Mesenchymal stem cell (in vitro differentiated cells and primary cell): ENCODE results near the gene LRRC17.
A peak's percentile ranks its signal among the peaks of the same experiment; 100 is the strongest.

Experiments used
- DNase-seq: peaks from one replicate; pipeline ENCODE4 v3.0.0-alpha.2; 2013
- H2AFZ ChIP-seq: one replicate; pipeline ENCODE4 v1.6.1; 2013; ENCODE audit warnings: low read depth, mild to moderate bottlenecking, control low read depth, inconsistent platforms, low read length, moderate library complexity
- H2AK5ac ChIP-seq: 2 replicates; pipeline ENCODE4 v1.6.1; 2013; ENCODE audit warnings: low read length, moderate library complexity, mild to moderate bottlenecking, inconsistent platforms; ENCODE audit not compliant: severe bottlenecking
- H2BK120ac ChIP-seq: one replicate; pipeline ENCODE4 v1.6.1; 2013; ENCODE audit warnings: low read depth, mild to moderate bottlenecking, inconsistent platforms, low read length, moderate library complexity
- H2BK12ac ChIP-seq, 2 experiments: one replicate each; pipeline ENCODE4 v1.6.1; 2013; ENCODE audit warnings: inconsistent platforms in 2 of 2, low read length in 2 of 2, mild to moderate bottlenecking in 2 of 2, moderate library complexity in 2 of 2, control low read depth in 1 of 2
- H2BK15ac ChIP-seq: one replicate; pipeline ENCODE4 v1.6.1; 2013; ENCODE audit warnings: mild to moderate bottlenecking, low read depth, inconsistent platforms; ENCODE audit not compliant: poor library complexity, severe bottlenecking
- H2BK5ac ChIP-seq: 2 replicates; pipeline ENCODE4 v1.6.1; 2013; ENCODE audit warnings: low read depth, mild to moderate bottlenecking, low read length, control low read depth, inconsistent platforms; ENCODE audit not compliant: poor library complexity, severe bottlenecking
- H3K14ac ChIP-seq, 2 experiments: one replicate each; pipeline ENCODE4 v1.6.1; 2013; ENCODE audit warnings: inconsistent platforms in 2 of 2, low read length in 2 of 2, control low read depth in 1 of 2, mild to moderate bottlenecking in 1 of 2, moderate library complexity in 1 of 2
- H3K18ac ChIP-seq, 2 experiments: one replicate each; pipeline ENCODE4 v1.6.1; 2013; ENCODE audit warnings: inconsistent platforms in 2 of 2, low read length in 2 of 2, control low read depth in 1 of 2, low read depth in 1 of 2, mild to moderate bottlenecking in 1 of 2
- H3K23ac ChIP-seq, 2 experiments: one replicate each; pipeline ENCODE4 v1.6.1; 2013; ENCODE audit warnings: inconsistent platforms in 2 of 2, low read length in 2 of 2, mild to moderate bottlenecking in 2 of 2, moderate library complexity in 2 of 2, control low read depth in 1 of 2
- H3K27ac ChIP-seq: 2 replicates; pipeline ENCODE4 v1.5.1; 2013; ENCODE audit warnings: mild to moderate bottlenecking, moderate library complexity, low read length, control low read depth, inconsistent platforms; ENCODE audit not compliant: poor library complexity, severe bottlenecking
- H3K27me3 ChIP-seq, 2 experiments: 2 replicates each; pipeline versions ENCODE4 v1.6.1 to v1.7.0; 2013; ENCODE audit warnings: low read length in 2 of 2, mild to moderate bottlenecking in 2 of 2, moderate library complexity in 2 of 2, control low read depth in 1 of 2, inconsistent platforms in 1 of 2; ENCODE audit not compliant: control insufficient read depth in 1 of 2, insufficient read depth in 1 of 2
- H3K36me3 ChIP-seq, 2 experiments: 2 replicates each; pipeline versions ENCODE4 v1.6.1 to v1.7.0; 2013; ENCODE audit warnings: low read length in 2 of 2, control low read depth in 1 of 2, inconsistent platforms in 1 of 2, low read depth in 1 of 2, mild to moderate bottlenecking in 1 of 2; ENCODE audit not compliant: insufficient read depth in 2 of 2, control insufficient read depth in 1 of 2
- H3K4ac ChIP-seq, 2 experiments: one replicate each; pipeline ENCODE4 v1.6.1; 2013; ENCODE audit warnings: inconsistent platforms in 2 of 2, low read length in 2 of 2, mild to moderate bottlenecking in 2 of 2, moderate library complexity in 2 of 2, control low read depth in 1 of 2, low read depth in 1 of 2
- H3K4me1 ChIP-seq: 2 replicates; pipeline ENCODE4 v1.6.1; 2013; ENCODE audit warnings: low read depth, low read length, control low read depth; ENCODE audit not compliant: control insufficient read depth, insufficient read depth
- H3K4me2 ChIP-seq: 2 replicates; pipeline ENCODE4 v1.6.1; 2013; ENCODE audit warnings: low read length, mild to moderate bottlenecking, inconsistent platforms; ENCODE audit not compliant: poor library complexity, severe bottlenecking
- H3K4me3 ChIP-seq, 2 experiments: 2 replicates each; pipeline versions ENCODE4 v1.5.1 to v1.7.0; 2013; ENCODE audit warnings: low read length in 2 of 2, mild to moderate bottlenecking in 2 of 2, control low read depth in 1 of 2, low read depth in 1 of 2; ENCODE audit not compliant: insufficient read depth in 1 of 2
- H3K79me1 ChIP-seq: replicated peaks from 2 replicates; pipeline ENCODE4 v1.6.1; 2013; ENCODE audit warnings: mild to moderate bottlenecking, control low read depth, low read length, inconsistent platforms; ENCODE audit not compliant: poor library complexity, severe bottlenecking
- H3K9ac ChIP-seq: 2 replicates; pipeline ENCODE4 v1.7.0; 2013; ENCODE audit warnings: mild to moderate bottlenecking, low read length, moderate library complexity
- H3K9me3 ChIP-seq: 2 replicates; pipeline ENCODE4 v1.7.0; 2013; ENCODE audit warnings: mild to moderate bottlenecking, low read length; ENCODE audit not compliant: control insufficient read depth
- H4K8ac ChIP-seq: one replicate; pipeline ENCODE4 v1.6.1; 2013; ENCODE audit warnings: inconsistent platforms, mild to moderate bottlenecking, low read length, moderate library complexity
- H4K91ac ChIP-seq: one replicate; pipeline ENCODE4 v1.6.1; 2013; ENCODE audit warnings: mild to moderate bottlenecking, low read length, inconsistent platforms
- WGBS: methylation state at CpG from one replicate; pipeline ENCODE4 v1.1.7; 2013; ENCODE audit warnings: mixed read lengths; 5-methylcytosine and 5-hydroxymethylcytosine counted together

Gene LRRC17

GRCh38 chr7:102875700-102876295, 37.0 kb upstream of the LRRC17 start:
- Histone ChIP-seq H3K4me3 (no peak overlapping the region), H3K79me1 (no peaks in the 10 kb centered on the region), H2BK15ac (no peak overlapping the region), H3K4me2 (no peak overlapping the region), H3K27me3 (no peaks in the 10 kb centered on the region), H2BK12ac (peak overlapping the region; percentile 6 to 95), H2AFZ (no peak overlapping the region), H3K14ac (no peak overlapping the region), H3K27ac (peak overlapping the region; percentile 97), H2BK5ac (peak overlapping the region; percentile 99), H3K9me3 (no peaks in the 10 kb centered on the region), H3K18ac (peak overlapping the region; percentile 16 to 72), H3K36me3 (no peaks in the 10 kb centered on the region), H4K8ac (peak overlapping the region; percentile 78), H2AK5ac (peak overlapping the region; percentile 75), H3K4ac (peak overlapping the region in 1 of 2 experiments; percentile 24), H3K4me1 (peaks cover 4% of the 10 kb centered on the region), H2BK120ac (peak overlapping the region; percentile 86), H3K23ac (no peak overlapping the region), H3K9ac (no peak overlapping the region), H4K91ac (peak overlapping the region; percentile 62)
- 33% methylated on average over 3 of the region's 3 CpGs for WGBS
- peak; percentile 99 for DNase-seq

GRCh38 chr7:102883098-102883860, 29.5 kb upstream of the LRRC17 start:
- peaks cover 0 to 4% of the 10 kb centered on the region in 2 experiments for H3K36me3 ChIP-seq
- no peak overlapping the region for H3K14ac ChIP-seq
- WGBS = 70% methylated on average over 4 of the region's 6 CpGs
- H4K8ac ChIP-seq = no peak overlapping the region
- H2BK5ac ChIP-seq = no peak overlapping the region
- H3K4me2 ChIP-seq = no peak overlapping the region
- DNase-seq = peak; percentile 51
- H2AFZ ChIP-seq = no peak overlapping the region
- peaks cover 3% of the 10 kb centered on the region for H3K79me1 ChIP-seq
- H3K18ac ChIP-seq = no peak overlapping the region
- no peak overlapping the region for H4K91ac ChIP-seq
- no peaks in the 10 kb centered on the region for H3K9me3 ChIP-seq
- no peak overlapping the region for H3K4me3 ChIP-seq
- no peak overlapping the region for H3K9ac ChIP-seq
- no peak overlapping the region for H2BK15ac ChIP-seq
- peak overlapping the region; percentile 32 for H3K27ac ChIP-seq
- H3K23ac ChIP-seq = no peak overlapping the region
- H3K4ac ChIP-seq = no peak overlapping the region
- H2BK120ac ChIP-seq = no peak overlapping the region
- no peaks in the 10 kb centered on the region for H3K4me1 ChIP-seq
- no peak overlapping the region for H2AK5ac ChIP-seq
- H3K27me3 ChIP-seq = no peaks in the 10 kb centered on the region
- H2BK12ac ChIP-seq = no peak overlapping the region

DNA sequence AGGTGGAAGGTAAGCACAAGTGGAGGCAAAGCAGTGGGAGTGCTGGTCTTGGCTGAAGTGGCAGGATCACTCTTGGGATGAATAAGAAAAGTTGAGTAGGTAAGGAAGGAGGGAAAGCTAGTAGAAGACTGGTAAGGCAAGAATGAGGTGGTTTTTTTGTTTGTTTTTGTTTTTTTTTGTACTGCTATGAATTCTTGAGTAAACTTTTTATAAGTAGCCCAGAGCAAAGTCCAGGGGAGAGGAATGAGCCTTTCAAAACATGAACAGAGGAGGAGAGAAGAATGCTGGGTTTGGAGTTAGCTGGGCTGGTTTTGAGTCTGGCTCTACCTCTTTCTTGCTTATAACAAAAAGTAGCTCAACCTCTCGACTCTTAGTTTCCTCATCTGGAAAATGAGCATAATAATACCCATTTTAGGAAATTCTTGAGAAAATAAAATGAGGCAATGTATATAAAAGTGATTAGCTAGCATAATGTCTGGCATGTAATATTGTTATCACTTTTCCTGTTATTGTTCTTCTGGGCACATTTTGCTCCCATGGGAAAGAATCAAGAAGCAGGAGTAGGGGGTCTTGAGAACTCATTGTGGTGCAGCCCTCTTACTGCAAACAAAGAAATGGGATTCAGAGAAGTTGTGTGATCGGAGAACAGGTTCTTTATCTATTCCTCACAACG, 24.1 kb upstream of the LRRC17 start:
- Histone ChIP-seq H3K27ac (no peak overlapping the region), H3K4me2 (no peak overlapping the region), H3K14ac (no peak overlapping the region), H3K9ac (no peak overlapping the region), H2AFZ (no peak overlapping the region), H3K9me3 (no peaks in the 10 kb centered on the region), H2BK5ac (no peak overlapping the region), H3K23ac (no peak overlapping the region), H4K91ac (no peak overlapping the region), H3K4ac (no peak overlapping the region), H4K8ac (no peak overlapping the region), H3K18ac (no peak overlapping the region), H2AK5ac (no peak overlapping the region), H2BK120ac (no peak overlapping the region), H2BK12ac (peak overlapping the region in 1 of 2 experiments; percentile 31), H3K27me3 (no peaks in the 10 kb centered on the region), H3K4me3 (no peak overlapping the region), H3K36me3 (no peaks in the 10 kb centered on the region), H2BK15ac (no peak overlapping the region), H3K4me1 (peaks cover 2% of the 10 kb centered on the region), H3K79me1 (peaks cover 1% of the 10 kb centered on the region)
- DNase-seq = no peak
- 100% methylated on average over 2 of the region's 3 CpGs for WGBS

DNA sequence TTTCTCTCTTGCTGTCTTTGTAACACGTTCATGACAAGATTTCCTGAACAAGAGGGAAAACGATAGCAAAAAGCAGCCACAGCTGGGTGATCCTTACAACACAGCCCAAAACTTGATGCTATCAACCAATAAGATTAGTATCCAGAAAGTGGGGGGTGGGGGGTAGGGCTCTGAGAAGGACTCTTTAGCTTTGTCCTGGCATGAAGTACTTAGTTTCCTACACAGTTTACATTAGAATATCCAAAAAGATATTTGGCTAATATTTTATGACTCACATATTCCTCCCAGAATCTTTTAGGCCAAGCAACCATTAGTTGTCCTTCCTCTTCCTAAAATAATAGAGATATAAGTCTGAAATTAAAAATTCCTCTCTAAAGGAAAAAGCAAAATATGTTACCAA, 22.9 kb upstream of the LRRC17 start:
- no peak overlapping the region for H2BK12ac ChIP-seq
- H3K9ac ChIP-seq = peak overlapping the region; percentile 0
- H3K27ac ChIP-seq = no peak overlapping the region
- H3K9me3 ChIP-seq = no peaks in the 10 kb centered on the region
- H3K23ac ChIP-seq = no peak overlapping the region
- no peak overlapping the region for H3K4me3 ChIP-seq
- H2AFZ ChIP-seq = no peak overlapping the region
- H3K4ac ChIP-seq = no peak overlapping the region
- no peak overlapping the region for H4K8ac ChIP-seq
- H3K27me3 ChIP-seq = no peaks in the 10 kb centered on the region
- H2BK120ac ChIP-seq = no peak overlapping the region
- no peak for DNase-seq
- H3K4me1 ChIP-seq = peaks cover 2% of the 10 kb centered on the region
- H3K36me3 ChIP-seq = no peaks in the 10 kb centered on the region
- H4K91ac ChIP-seq = no peak overlapping the region
- H3K18ac ChIP-seq = no peak overlapping the region
- H2BK15ac ChIP-seq = no peak overlapping the region
- no peak overlapping the region for H2BK5ac ChIP-seq
- peaks cover 1% of the 10 kb centered on the region for H3K79me1 ChIP-seq
- WGBS = 91% methylated on average over 2 of the region's 2 CpGs
- H3K14ac ChIP-seq = no peak overlapping the region
- peak overlapping the region; percentile 72 for H2AK5ac ChIP-seq
- no peak overlapping the region for H3K4me2 ChIP-seq
